Measurements from ENCODE around the gene INAFM1.

- TF ChIP-seq CTCF (IDR thresholded peaks at IDR 0.05), result no peak
- peak in 1 of 2 donors; percentile 78 for TF ChIP-seq POLR2A (IDR thresholded peaks at IDR 0.05)
Observed at GRCh38 chr19:47257411-47258169, 17.1 kb upstream of the INAFM1 start.

All from heart left ventricle (tissue), 13 donors.